Activated T-cell treated with anti-CD3 and anti-CD28 coated beads, Interleukin-2, amount 50 U/mL, for 72 hours (primary cell): ENCODE results near the gene GNAO1. TPM values are rescaled to one million over a fixed set of nuclear protein-coding genes. Genes with fewer than 3 reads are reported as not detected.

Experiments
- ATAC-seq, 2 donors: fragments of 150-1000 bp; cut with Tn5 transposase; replicated peaks in 1 of 2; 2 replicates each; pipeline ENCODE4 v1.10.0; 2021; ENCODE audit warnings: moderate library complexity in 2 of 2, mild to moderate bottlenecking in 1 of 2
- DNase-seq, 2 donors: peaks; one replicate each; pipeline ENCODE4 v3.0.0; 2021 to 2022; ENCODE audit warnings: mixed read lengths in 1 of 2
- H3K27ac Mint-ChIP-seq: one replicate; pipeline ENCODE4 v1.8.0; 2022; ENCODE audit warnings: mild to moderate bottlenecking, moderate library complexity, mixed read lengths
- H3K27me3 Mint-ChIP-seq: one replicate; pipeline ENCODE4 v1.8.0; 2022; ENCODE audit warnings: low read depth, mixed read lengths
- H3K36me3 Mint-ChIP-seq, 2 donors: one replicate each; pipeline ENCODE4 v1.8.0; 2022; ENCODE audit warnings: mixed read lengths in 2 of 2, mild to moderate bottlenecking in 1 of 2; ENCODE audit not compliant: insufficient read depth in 2 of 2
- H3K4me1 Mint-ChIP-seq: one replicate; pipeline ENCODE4 v1.8.0; 2022; ENCODE audit warnings: low read depth, mixed read lengths
- H3K4me3 Mint-ChIP-seq, 2 donors: one replicate each; pipeline ENCODE4 v1.8.0; 2022; ENCODE audit warnings: mild to moderate bottlenecking in 2 of 2, mixed read lengths in 2 of 2, moderate library complexity in 2 of 2
- H3K9me3 Mint-ChIP-seq, 2 donors: one replicate each; pipeline ENCODE4 v1.8.0; 2022; ENCODE audit warnings: mixed read lengths in 2 of 2
- total RNA-seq, 2 donors: library from RNA; stranded (reverse); gene quantifications; one replicate each; pipeline ENCODE4 v1.2.3, GENCODE V29; 2022

The GNAO1 gene
- total RNA-seq, 2 donors from 2014 or later, result 12.2 to 21.0 TPM

GRCh38 chr16:56233795-56234566 lies 42.7 kb downstream of the GNAO1 start:
- H3K9me3 Mint-ChIP-seq, result no peaks in the 10 kb centered on the region
- no peak overlapping the region for H3K4me3 Mint-ChIP-seq
- no peaks in the 10 kb centered on the region for H3K4me1 Mint-ChIP-seq
- peaks cover 3% of the 10 kb centered on the region for H3K27me3 Mint-ChIP-seq
- DNase-seq (no peak), ATAC-seq (no peak)
- no peak overlapping the region for H3K27ac Mint-ChIP-seq
- H3K36me3 Mint-ChIP-seq, result no peaks in the 10 kb centered on the region

DNA sequence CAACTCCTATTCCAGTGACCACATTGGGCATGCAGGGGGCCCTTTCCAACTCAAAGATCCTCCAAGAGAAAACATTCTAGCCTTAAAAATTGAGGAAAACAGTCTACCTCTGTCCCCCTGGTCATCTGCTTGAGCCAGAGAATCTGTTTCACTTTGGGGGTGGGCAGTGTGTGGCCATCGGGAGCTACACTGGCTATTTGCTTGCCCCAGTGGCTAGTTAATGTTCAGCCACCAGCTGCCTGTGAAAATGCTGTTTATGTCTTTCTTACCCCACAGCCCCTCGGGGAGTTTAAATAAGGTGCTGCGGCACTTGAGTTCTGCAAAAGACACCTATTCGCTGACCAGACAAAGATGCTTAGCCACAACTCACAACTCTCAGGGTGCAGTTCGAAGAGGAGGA lies 43.4 kb downstream of the GNAO1 start:
- Mint-ChIP-seq H3K4me1 (no peaks in the 10 kb centered on the region), H3K27ac (no peak overlapping the region), H3K27me3 (peaks cover 5% of the 10 kb centered on the region), H3K9me3 (no peaks in the 10 kb centered on the region), H3K36me3 (no peaks in the 10 kb centered on the region), H3K4me3 (no peak overlapping the region)
- DNase-seq (no peak), ATAC-seq (no peak)

DNA sequence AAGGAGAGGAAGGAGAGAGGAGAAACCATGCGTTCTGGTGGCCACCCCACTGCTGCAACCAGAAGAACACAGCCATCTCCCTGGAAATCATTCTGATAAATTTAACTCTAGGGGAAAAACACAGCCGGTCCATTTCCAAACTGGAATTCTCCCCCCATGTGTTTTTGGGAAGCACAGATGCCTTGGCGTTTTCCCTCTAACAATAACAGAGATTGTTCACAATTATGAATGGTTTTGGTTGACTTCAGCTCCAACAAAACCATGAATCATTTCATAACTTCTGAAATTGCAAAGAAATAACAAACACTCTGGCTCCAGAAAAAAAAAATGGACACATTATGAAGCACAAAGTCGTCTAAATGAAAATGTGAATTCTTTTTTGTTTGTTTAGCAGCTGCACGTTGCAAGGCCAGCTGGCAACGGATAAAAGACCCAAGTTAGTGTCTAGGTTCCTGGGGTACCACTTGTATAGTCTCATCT lies 46.2 kb downstream of the GNAO1 start:
- ATAC-seq, result no peak
- DNase-seq, result no peak
- Mint-ChIP-seq H3K4me3 (no peak overlapping the region), H3K36me3 (no peaks in the 10 kb centered on the region), H3K9me3 (no peaks in the 10 kb centered on the region), H3K27ac (no peak overlapping the region), H3K27me3 (peaks cover 5% of the 10 kb centered on the region), H3K4me1 (no peaks in the 10 kb centered on the region)

- Mint-ChIP-seq H3K27ac (no peak overlapping the region), H3K27me3 (peaks cover 5% of the 10 kb centered on the region), H3K4me1 (no peaks in the 10 kb centered on the region), H3K4me3 (no peak overlapping the region), H3K36me3 (no peaks in the 10 kb centered on the region), H3K9me3 (no peaks in the 10 kb centered on the region)
- ATAC-seq (no peak), DNase-seq (no peak)
These were observed 46.9 kb downstream of the GNAO1 start for GRCh38 chr16:56238188-56238587.

DNA sequence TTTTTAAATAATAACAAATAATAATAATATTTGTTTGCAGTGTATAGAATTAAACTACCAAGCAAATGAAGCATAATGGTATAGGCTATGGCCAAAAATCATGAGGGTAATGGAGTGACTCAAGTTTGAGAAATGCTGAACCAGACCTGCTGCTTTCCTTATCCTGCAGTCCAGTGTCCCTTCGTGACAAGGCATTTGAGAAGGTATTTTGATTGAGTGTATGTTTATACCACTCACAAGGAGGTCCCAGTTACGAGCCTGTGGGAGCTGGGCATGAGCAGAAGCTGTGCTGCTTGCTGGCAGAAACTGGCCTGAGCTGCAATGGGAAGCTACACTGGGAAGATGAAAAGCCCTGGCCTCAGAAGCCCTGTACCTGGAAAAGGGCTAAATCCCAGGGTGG lies 50.3 kb downstream of the GNAO1 start:
- no peak overlapping the region for H3K4me3 Mint-ChIP-seq
- no peak overlapping the region for H3K27ac Mint-ChIP-seq

DNA sequence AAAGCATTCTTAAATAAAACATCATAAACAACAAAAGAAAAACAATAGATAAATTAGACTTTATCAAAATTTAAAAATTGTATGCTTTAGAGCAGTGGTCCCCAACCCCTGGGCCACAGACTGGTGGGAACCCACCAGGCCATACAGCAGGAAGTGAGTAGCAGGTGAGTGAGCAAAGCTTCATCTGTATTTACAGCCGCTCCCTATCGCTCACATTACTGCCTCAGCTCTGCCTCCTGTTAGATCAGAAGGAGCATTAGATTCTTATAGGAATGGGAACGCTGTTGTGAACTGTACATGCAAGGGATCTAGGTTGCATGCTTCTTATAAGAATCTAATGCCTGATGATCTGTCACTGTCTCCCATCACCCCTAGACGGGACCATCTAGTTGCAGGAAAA lies 51.5 kb downstream of the GNAO1 start:
- no peak for ATAC-seq
- peaks cover 5% of the 10 kb centered on the region for H3K27me3 Mint-ChIP-seq
- H3K9me3 Mint-ChIP-seq, result no peaks in the 10 kb centered on the region
- no peak overlapping the region for H3K27ac Mint-ChIP-seq
- no peaks in the 10 kb centered on the region for H3K36me3 Mint-ChIP-seq
- no peak for DNase-seq
- H3K4me3 Mint-ChIP-seq, result no peak overlapping the region
- H3K4me1 Mint-ChIP-seq, result no peaks in the 10 kb centered on the region

More for the DNA sequence above, 50.3 kb downstream of the GNAO1 start:
- no peaks in the 10 kb centered on the region for H3K36me3 Mint-ChIP-seq
- DNase-seq (no peak), ATAC-seq (no peak)
- H3K9me3 Mint-ChIP-seq, result no peaks in the 10 kb centered on the region
- H3K27me3 Mint-ChIP-seq, result peaks cover 5% of the 10 kb centered on the region
- H3K4me1 Mint-ChIP-seq, result no peaks in the 10 kb centered on the region

DNA sequence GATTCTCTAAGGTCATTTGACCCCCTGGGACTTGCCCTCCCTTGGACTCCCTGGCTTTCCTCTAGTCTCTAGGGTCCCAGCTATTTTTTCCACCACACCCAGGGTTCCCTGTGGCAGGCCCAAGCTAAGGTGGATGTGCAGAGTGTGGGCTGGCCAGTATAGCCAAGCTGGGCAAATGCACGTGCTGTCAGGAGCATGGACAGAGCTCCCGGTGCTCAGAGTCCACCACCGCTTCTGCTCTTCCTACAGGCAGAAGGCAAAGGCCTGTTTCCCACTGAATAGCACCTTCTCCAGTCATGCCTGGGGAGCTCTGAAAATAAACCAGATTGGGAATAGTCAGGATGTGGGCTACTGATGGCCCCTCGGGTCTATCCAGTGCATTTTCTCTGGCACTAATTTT lies 53.3 kb downstream of the GNAO1 start:
- DNase-seq, result no peak
- ATAC-seq, result no peak
- Mint-ChIP-seq H3K4me1 (no peaks in the 10 kb centered on the region), H3K9me3 (no peaks in the 10 kb centered on the region), H3K4me3 (no peak overlapping the region), H3K27me3 (no peaks in the 10 kb centered on the region), H3K36me3 (no peaks in the 10 kb centered on the region), H3K27ac (no peak overlapping the region)

DNA sequence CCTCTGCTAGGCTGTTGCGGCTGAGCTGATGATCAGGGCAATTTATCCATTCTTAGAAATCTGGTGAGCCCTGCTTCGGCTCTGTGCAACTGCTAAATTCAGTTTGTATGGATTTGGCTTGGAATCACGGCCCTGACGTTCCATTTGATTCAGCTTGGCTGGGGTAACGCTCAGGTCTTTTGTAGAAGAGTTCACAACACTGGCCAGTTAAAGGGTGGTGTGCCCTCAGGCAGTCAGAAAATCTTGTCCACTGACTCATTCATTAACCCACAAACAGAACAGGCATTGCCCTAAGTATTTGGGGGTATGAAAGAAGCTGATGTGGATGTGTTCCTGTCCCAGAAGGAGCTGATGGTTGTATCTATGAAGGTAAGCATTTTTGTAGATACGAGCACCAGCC lies 53.9 kb downstream of the GNAO1 start:
- no peak overlapping the region for H3K4me3 Mint-ChIP-seq
- no peaks in the 10 kb centered on the region for H3K9me3 Mint-ChIP-seq
- no peak for ATAC-seq
- no peaks in the 10 kb centered on the region for H3K4me1 Mint-ChIP-seq
- no peaks in the 10 kb centered on the region for H3K27me3 Mint-ChIP-seq
- H3K36me3 Mint-ChIP-seq, result no peaks in the 10 kb centered on the region
- H3K27ac Mint-ChIP-seq, result no peak overlapping the region
- DNase-seq, result no peak

DNA sequence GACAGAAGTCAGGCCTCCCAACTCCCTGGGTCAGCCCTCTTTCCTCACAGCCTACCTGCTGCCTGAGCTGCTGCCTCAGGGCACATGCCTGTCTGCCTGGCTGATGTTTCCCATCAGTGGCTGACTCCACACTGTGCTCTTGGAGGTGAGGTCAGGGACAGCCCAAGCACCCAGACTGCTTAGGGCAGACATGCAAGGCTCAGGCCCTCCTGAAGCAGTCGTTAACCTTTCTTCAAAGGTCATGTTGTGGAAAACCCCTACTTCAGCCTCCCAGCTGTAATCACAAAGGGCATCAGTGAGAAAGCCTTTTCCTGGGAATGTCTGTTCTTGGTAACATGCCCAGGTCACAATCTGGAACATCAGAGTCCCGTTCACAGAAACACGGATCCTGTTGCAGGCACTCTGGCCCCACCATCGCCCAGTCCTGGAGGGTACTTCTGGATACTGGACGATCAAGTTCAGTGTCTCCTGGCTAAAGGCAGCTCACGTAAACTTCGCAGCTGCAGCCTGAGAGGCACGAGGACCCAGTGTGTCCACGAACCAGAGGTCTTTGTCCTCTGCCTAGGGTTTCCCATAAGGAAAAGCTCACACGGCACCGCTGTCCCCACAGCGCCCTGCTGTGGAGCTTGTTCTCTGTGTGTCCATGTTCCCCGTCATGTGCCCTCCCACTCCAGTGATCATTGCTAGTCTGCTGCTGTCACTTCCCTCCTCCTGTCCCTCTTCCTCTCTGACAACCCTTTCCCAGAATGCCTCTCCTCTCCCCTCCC lies 54.9 kb downstream of the GNAO1 start:
- Mint-ChIP-seq H3K27me3 (no peaks in the 10 kb centered on the region), H3K36me3 (no peaks in the 10 kb centered on the region), H3K27ac (no peak overlapping the region), H3K9me3 (no peaks in the 10 kb centered on the region), H3K4me3 (no peak overlapping the region), H3K4me1 (no peaks in the 10 kb centered on the region)
- no peak for DNase-seq
- no peak for ATAC-seq

GRCh38 chr16:56247018-56247417 lies 55.7 kb downstream of the GNAO1 start:
- no peak overlapping the region for H3K27ac Mint-ChIP-seq
- no peak for ATAC-seq
- no peak for DNase-seq
- H3K27me3 Mint-ChIP-seq, result no peaks in the 10 kb centered on the region
- H3K9me3 Mint-ChIP-seq, result no peaks in the 10 kb centered on the region
- no peaks in the 10 kb centered on the region for H3K36me3 Mint-ChIP-seq
- H3K4me3 Mint-ChIP-seq, result no peak overlapping the region
- H3K4me1 Mint-ChIP-seq, result no peaks in the 10 kb centered on the region

DNA sequence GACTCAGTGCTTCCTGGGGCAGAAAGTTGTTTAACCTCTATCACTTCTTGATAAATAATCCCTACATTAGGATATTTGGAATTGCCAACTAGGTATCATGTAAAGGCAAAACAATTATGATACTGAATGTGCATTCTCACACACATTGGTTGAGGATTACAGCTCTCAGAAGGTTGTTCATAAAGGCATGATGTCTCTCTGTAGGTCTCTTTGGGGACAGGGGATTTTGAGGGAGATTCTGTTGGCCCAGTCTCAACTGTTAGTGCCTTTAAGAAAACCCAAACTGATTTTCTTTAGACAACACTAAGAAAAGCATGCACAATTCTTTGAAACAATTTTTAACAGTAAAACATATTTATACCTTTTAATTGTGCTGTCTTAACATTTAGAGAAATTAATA lies 56.5 kb downstream of the GNAO1 start:
- H3K9me3 Mint-ChIP-seq, result no peaks in the 10 kb centered on the region
- no peak overlapping the region for H3K27ac Mint-ChIP-seq
- no peak overlapping the region for H3K4me3 Mint-ChIP-seq
- no peak for ATAC-seq
- DNase-seq, result no peak
- no peaks in the 10 kb centered on the region for H3K36me3 Mint-ChIP-seq
- H3K4me1 Mint-ChIP-seq, result no peaks in the 10 kb centered on the region
- no peaks in the 10 kb centered on the region for H3K27me3 Mint-ChIP-seq

DNA sequence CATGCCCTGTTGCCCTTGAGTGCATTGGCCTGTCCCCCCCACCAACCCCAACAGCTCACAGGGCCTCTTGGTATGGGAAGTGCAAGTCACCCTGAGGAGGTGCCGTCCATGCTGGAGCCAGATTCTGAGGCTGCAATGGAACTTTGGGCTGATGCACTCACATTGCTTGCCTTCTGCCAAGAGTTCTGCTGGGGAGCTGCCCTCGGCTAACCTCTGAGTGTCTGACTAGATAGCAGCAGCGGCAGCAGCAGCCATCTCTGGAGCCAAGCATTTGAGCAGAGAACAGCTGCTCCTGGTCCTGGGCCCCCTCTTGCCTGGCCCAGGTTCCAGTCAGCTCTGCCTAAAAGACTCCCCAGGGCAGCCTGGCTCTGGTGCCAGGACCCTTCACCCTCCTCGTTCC lies 61.5 kb downstream of the GNAO1 start:
- no peak overlapping the region for H3K4me3 Mint-ChIP-seq
- no peaks in the 10 kb centered on the region for H3K9me3 Mint-ChIP-seq
- peaks cover 5% of the 10 kb centered on the region for H3K27me3 Mint-ChIP-seq
- no peak for DNase-seq
- H3K36me3 Mint-ChIP-seq, result no peaks in the 10 kb centered on the region
- H3K27ac Mint-ChIP-seq, result no peak overlapping the region
- ATAC-seq, result no peak
- no peaks in the 10 kb centered on the region for H3K4me1 Mint-ChIP-seq

- H3K27me3 Mint-ChIP-seq, result peaks cover 5% of the 10 kb centered on the region
- H3K36me3 Mint-ChIP-seq, result no peaks in the 10 kb centered on the region
- H3K9me3 Mint-ChIP-seq, result no peaks in the 10 kb centered on the region
- no peak overlapping the region for H3K4me3 Mint-ChIP-seq
- H3K27ac Mint-ChIP-seq, result no peak overlapping the region
- DNase-seq, result no peak
- H3K4me1 Mint-ChIP-seq, result no peaks in the 10 kb centered on the region
- ATAC-seq, result no peak
These were observed 64.6 kb downstream of the GNAO1 start for GRCh38 chr16:56255904-56256303.
